ENCODE measurements around the gene EIF4E2.

The EIF4E2 gene

DNA sequence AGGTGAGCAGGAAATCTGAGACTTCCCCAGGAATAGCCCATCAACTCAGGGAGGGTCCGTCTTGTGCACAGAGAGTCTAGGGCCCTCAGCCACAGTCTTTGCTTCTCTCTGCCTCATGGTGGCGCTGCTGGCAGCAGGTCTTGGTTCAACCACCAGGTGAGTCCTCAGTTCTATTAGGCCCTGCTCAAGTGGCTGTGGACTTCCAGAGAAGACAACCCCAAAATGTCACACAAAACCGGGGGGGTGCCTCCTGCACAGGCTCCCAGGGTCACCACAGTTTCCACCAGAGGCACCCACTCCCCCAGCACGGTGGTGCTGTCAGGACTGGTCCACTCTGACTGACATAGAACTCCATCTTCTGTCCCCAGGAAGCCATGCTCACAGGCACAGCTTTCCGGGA lies 13.4 kb upstream of the EIF4E2 start:
- no peak for DNase-seq (ENCODE audit: low read depth in 2 of 2)

DNA sequence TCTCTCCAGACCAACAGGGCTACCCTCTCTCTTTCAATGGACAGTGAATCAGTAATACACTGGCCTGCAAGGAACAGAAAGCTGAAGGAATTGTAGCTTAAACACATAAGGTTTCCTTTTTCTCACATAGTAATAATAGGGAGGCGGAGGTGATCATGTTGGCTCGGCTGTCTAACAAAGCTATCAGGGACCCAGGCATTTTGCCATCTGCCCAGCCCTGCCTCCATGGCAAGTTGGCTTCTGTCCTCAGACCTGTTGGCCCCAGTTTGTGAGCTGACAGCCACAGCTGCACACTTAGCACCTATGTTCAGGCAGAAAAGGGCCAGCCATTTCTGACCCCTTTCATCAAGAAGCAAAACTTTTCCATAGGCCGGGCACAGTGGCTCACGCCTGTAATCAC lies 13.0 kb upstream of the EIF4E2 start:
- no peak for DNase-seq (ENCODE audit: low read depth in 2 of 2)

DNA sequence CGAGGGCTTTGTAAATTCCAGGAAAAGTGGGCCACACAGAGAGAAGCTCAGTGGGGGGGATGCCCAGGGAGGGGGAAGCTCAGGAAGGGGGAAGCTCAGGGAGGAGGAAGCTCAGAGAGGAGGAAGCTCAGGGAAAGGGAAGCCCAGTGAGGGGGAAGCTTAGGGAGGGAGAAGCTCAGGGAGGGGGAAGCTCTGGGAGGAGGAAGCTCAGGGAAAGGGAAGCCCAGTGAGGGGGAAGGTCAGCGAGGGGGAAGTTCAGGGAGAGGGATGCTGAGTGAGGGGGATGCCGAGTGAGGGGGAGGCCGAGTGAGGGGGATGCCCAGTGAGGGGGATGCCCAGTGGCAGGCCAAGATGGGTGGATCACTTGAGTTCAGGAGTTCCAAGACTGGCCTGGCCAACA lies 11.8 kb upstream of the EIF4E2 start:
- no peak for DNase-seq (ENCODE audit: low read depth in 2 of 2)

DNA sequence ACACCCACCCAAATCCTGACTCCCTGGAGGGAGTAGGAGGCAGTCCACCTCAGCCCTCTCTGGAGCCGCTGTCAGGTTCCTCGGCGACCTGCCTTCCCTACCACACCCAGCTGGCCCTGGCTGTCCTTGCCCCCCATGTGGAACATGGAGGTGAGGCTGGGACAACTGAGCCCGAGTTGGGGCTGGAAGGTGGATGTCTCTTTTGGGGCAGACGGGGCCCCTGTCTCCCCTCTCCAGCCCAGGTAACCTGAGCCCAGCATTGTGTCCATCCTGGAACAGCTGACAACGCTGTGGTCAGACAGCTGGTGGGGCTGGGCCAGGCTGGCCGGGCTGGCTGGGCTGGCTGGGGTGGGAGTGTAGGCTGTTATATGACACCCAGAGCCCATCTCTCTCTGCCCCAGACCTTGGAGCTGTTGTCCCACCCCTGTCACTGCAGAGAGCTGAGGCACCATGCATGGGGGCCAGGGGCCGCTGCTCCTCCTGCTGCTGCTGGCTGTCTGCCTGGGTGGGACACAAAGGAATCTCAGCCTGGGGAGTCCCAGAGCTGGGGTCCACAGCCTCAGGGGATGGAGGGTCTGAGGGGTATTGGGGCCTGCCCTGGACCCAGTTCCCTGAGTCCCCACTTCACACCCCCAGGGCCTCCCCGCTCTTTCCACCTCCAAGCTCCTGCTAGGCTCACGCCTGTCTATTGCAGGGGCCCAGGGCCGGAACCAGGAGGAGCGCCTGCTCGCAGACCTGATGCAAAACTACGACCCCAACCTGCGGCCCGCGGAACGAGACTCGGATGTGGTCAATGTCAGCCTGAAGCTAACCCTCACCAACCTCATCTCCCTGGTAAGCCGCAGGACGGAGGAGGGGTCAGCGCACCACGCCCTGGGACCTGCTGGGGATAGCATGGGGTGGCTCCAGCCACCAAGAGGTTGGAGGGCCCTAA lies 10.9 kb upstream of the EIF4E2 start, which contains the start of gene CHRNG:
Gene CHRNG, plus strand, starts transcription at position 395 of the 934 bp plus-strand sequence. Its CDS starts 56 bp downstream, at position 451.
- DNase-seq (ENCODE audit: low read depth in 2 of 2): no peak

DNA sequence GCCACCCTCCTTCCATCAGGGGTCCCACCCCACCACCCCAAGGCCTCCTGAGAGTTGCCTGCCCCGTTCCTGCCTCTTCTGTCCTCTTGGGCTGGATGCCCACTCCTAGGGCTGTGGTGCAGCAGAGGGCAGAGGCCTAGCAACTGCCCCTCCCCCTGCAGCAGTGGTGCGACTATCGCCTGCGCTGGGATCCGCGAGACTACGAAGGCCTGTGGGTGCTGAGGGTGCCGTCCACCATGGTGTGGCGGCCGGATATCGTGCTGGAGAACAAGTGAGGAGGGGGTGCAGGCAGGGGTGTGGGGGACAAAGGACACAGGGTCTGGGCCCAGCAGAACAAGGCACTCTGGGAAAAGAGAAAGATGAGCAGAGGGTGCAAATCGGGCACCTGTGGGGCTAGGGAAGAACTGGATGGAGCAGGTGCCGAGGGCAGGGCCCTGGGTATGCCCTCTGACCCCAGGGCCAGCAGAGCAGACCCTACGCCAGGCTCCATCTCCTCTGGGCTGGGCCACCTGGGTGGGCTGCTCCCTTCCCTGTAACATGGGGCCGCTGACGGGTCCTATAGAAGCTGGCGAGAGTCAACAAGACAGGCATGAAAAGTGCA lies 9.9 kb upstream of the EIF4E2 start:
- DNase-seq (ENCODE audit: low read depth in 2 of 2): no peak

DNA sequence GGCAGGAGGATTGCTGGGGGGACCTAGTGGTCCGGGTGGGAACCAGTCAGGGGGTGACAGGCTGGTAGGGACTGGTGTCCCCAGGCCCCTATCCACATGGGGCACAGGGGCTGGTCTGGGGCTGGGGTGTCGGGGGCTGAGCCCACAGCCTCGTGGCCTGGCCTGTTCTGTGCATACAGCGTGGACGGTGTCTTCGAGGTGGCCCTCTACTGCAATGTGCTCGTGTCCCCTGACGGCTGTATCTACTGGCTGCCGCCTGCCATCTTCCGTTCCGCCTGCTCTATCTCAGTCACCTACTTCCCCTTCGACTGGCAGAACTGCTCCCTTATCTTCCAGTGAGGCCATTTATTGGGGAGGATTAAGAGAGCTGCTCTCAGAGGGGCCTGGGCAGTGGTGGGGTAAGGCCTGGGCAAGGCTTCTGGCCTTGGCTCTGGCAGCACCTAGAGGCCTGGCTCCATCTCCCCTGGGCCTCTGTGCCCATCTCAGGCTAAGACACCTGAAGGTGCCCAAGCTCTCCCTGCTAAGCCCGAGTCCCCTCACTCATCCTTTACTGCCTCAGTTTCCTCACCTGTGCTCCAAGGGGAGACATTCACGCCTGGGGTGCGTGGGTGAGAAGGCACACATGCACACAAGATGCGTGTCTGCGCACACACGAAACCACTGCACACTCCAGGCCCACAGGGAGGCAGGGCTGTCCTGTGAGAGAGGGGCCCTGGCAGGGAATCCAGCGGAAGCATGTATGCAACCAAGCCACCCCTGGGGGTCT lies 9.1 kb upstream of the EIF4E2 start:
- DNase-seq (ENCODE audit: low read depth in 2 of 2): no peak

DNA sequence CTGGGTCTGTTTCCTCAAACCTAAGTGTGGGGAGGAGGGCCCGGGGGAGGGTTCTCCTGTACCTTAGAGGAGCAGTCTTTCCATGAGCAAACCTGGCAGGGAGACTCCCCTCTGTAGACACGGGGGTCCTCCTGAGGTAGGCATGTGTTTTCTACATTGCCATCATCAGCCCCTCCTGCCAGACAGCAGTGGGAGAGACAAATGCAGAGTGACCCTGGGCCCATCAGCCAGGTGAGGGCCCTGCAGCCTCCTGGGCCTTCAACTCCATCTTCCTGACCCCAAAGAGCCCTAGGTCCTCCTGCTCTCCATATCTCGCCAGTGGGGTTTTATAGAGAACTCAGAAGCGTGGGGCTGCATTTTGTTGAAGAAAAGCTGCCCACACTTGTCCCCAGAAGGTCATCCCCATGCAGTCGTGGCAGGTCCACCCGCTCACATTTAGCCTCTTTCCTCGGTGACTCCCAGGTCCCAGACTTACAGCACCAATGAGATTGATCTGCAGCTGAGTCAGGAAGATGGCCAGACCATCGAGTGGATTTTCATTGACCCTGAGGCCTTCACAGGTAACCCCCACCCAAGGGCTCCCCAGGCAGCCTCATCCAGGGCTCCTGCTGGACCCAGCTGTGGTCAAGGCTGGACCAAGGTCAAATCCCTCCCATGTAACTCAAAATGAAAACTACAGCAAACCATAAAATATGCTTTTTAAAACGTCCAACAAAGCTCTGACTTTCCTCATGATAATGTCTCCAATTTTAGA lies 8.4 kb upstream of the EIF4E2 start:
- DNase-seq (ENCODE audit: low read depth in 2 of 2): no peak

DNA sequence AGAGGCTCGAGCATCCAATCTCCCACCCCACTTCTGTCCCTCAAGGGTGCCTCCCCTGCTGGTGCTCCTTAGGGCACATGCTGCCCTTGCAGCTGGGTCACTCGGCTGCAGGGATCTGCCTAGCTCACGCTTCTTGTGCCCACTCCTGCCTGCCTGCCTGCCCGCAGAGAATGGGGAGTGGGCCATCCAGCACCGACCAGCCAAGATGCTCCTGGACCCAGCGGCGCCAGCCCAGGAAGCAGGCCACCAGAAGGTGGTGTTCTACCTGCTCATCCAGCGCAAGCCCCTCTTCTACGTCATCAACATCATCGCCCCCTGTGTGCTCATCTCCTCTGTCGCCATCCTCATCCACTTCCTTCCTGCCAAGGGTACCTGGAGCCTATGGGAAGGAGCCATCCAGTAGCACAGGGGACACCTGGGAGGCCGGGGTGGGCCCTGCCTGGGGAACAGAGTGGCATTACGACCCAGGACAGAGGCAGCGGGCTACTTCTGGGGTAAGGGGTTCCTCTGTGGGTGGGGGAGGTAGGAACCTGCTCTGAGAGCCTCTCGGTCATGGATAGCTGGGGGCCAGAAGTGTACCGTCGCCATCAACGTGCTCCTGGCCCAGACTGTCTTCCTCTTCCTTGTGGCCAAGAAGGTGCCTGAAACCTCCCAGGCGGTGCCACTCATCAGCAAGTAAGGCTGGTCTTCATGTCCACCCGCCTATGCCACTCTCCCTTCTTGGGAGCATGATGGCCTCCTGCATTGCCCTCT lies 7.6 kb upstream of the EIF4E2 start:
- DNase-seq (ENCODE audit: low read depth in 2 of 2): no peak

DNA sequence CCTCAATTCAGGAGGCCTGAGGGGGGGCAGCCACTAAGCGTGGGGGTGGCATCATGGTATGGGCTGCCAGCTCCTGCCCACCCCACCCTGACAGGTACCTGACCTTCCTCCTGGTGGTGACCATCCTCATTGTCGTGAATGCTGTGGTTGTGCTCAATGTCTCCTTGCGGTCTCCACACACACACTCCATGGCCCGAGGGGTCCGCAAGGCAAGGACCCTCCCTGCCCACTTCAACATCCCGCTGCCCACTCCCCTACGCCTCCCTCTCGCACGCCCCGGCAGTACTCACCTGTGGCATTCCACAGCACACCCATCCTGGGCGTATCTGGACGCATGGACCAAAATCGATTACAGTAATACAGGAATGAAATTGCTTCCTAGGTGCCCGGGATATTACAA lies 7.0 kb upstream of the EIF4E2 start:
- DNase-seq (ENCODE audit: low read depth in 2 of 2): no peak

DNA sequence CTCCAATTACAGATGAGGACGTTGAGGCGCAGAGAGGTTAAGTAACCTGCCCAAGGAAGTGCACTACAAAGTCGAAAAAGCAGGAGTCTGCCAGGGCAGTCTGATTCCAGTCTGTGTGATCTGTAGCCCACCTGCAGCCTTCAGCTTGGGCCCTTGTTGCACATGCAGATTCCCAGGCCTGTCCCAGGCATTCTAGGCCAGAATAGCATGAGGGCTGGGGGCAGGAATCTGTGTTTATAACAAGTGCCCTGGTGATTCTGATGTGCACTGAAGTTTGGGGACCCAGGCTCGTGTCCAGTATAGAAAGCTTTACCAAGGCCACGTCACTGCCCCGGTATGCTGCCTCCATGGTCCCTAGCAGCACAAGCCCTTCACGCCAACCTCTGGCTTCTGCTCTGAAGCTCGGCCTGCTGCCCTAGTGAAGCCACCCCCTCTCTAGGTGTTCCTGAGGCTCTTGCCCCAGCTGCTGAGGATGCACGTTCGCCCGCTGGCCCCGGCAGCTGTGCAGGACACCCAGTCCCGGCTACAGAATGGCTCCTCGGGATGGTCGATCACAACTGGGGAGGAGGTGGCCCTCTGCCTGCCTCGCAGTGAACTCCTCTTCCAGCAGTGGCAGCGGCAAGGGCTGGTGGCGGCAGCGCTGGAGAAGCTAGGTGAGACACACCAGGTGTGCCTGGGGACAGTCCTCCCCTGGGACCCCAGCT lies 6.4 kb upstream of the EIF4E2 start:
- DNase-seq (ENCODE audit: low read depth in 2 of 2): no peak

DNA sequence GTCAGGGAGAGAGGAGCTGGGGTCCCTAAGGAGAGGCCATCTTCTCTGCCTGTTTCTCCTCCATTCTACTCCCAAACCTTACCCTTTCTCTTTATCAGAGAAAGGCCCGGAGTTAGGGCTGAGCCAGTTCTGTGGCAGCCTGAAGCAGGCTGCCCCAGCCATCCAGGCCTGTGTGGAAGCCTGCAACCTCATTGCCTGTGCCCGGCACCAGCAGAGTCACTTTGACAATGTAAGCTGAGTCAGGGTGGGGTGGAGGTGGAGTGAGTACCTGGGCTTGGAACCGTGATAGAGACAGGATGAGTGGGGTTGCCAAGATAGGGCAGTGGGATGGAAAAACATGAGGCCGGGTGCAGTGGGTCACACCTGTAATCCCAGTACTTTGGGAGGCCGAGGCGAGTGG lies 5.8 kb upstream of the EIF4E2 start:
- no peak for DNase-seq (ENCODE audit: low read depth in 2 of 2)

DNA sequence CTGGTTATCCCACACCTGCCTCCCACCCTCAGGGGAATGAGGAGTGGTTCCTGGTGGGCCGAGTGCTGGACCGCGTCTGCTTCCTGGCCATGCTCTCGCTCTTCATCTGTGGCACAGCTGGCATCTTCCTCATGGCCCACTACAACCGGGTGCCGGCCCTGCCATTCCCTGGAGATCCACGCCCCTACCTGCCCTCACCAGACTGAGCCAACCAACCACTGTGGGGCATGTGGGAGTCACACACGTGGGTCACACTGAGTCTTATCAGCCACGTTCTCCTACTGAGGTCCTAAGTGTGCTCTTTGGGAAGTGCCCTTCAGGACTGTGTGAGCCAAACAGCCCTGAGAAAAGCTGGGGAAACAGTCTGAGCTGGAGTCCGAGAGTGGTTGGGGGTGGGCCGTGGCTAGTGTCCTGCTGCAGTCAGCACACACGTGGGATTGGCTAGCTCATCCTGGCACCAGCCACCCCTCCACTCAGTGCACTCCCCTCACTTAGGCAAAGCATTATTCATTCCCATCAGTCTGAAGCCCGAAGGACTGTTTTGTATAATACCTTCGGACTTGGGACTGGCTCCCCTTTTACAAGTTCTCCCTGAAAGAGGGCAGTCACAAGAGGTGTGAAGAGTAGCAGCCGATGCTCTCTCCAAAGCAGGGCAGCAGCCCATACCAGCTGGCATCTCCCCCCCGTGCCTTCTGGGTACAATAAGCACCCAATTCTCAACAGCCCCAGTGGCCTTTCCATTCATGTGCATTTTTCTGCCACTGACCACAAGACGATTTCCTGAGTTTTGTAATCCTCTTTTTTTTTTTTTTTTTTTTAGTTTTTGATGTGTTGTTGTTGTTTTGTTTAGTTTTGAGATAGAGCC lies 4.7 kb upstream of the EIF4E2 start:
- no peak for DNase-seq (ENCODE audit: low read depth in 2 of 2)

DNA sequence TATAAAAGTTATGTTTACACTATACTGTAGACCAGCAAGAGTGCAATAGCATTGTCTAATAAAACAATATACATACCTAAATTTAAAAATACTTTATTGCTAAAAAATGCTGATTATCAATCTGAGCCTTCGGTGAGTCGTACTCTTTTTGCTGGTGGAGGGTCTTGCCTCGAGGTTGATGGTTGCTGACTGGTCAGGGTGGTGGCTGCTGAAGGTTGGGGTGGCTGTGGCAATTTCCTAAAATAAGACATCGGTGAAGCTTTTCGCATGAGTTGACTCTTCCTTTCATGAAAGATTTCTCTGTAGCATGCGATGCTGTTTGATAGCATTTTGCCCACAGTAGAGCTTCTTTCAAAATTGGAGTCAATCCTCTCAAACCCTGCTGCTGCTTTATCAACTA lies 2.5 kb upstream of the EIF4E2 start:
- no peak for DNase-seq (ENCODE audit: low read depth in 2 of 2)

DNA sequence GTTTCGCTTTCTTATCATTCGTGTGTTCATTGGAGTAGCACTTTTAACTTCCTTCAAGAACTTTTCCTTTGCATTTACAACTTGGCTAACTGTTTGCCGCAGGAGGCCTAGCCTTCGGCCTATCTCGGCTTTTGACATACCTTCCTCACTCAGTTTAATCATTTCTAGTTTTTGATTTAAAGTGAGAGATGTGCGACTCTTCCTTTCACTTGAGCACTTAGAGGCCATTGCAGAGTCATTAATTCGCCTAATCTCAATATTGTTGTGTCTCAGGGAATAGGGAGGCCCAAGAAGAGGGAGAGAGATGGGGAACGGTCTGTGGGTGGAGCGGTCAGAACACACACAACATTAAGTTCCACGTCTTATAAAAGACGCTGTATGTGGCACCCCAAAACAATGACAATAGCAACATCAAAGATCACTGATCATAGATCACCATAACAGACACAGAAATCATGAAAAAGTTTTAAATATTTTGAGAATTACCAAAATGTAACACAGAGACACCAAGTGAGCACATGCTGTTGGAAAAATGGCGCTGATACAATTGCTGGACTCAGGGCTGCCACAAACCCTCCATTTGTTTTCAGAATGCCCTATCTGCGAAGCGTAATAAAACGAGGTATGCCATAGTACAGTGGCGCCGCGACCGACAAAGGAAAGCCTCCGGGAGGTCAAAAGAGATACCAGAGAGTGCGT lies 685 bp upstream of the EIF4E2 start:
- DNase-seq (ENCODE audit: low read depth in 2 of 2): no peak

DNA sequence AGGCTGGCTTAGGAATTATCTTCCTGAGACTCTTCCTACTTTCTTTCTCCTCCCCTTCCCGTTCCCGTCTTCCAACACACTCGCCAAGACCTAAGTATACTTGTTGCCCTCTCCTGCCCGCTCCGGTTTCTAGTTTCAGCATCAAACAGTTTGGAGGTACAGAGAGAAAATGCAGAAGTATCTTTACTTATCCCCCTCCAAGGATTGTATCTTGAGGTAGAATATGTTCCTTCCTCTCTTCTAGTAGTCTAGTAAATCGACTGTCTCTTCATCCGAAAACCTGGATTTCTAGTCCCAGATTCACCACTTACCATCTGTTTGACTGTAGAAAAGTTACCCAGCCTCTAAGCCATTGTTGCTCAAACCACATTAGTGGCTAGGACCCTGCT lies 755 bp downstream of the EIF4E2 start:
- no peak for DNase-seq (ENCODE audit: low read depth in 2 of 2)

DNA sequence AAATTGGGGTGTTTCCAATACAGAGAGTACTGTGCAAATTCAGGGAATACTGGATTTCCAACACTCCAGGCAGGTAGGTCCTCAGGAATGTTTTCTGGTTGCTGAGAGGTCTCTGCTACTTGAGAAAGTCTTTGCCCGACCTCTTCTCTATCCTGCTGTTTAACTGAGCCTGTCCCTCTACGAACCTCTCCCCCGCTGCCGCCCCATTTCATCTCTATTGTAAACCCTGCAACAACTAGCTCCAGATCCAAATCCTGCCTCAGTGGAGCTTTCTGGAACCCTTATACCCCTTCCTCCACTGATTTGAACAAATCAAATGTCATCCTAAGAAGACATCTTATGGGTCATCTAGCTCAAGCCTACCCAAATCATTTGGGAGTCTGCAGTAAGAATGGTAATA lies 1.3 kb downstream of the EIF4E2 start:
- DNase-seq (ENCODE audit: low read depth in 2 of 2): no peak

DNA sequence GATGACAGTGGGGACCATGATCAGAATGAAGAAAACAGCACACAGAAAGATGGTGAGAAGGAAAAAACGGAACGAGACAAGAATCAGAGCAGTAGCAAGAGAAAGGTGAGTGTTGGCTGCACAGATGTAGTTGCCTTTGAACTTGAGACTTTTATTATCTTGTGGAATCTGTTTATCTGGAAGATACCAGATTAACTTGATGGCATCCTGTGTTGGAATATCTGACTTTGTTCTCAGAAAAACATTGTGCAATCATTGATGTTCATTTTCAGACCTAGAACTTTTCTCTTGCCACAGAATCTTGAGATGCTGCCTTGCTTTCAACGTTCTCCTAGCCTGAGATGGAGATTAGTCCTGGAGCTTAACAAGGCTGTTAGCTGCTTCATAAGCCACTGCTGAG lies 5.9 kb downstream of the EIF4E2 start:
- no peak for DNase-seq (ENCODE audit: low read depth in 2 of 2)

DNA sequence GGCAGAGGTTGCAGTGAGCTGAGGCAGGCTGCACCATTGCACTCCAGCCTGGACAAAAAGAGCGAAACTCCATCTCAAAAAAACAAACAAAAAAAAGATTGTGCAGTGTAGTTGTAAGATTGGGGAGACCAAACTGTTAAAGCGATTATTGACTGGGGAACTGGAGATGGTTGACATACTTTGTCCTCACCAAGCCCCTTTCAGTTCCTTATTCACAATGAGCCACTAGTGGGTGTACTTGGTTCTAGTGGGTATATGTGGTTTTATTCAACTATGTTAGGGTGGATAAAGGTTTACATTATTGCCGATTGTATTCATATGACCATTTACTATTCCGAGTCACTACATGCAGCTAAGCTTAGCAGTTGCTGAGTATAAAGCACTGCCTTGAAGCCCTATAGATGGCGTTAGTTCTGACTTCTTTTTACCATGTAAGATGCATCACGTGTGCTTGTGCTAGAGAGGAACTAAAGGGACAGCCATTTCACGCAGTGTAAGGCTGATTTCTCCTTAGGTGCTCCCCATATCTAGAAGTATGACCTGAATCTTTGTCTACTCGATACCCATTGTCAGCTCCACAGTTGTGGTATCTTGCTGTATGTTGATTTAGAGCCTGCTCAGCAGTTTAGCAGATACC lies 12.1 kb downstream of the EIF4E2 start:
- no peak for DNase-seq (ENCODE audit: low read depth in 2 of 2)

All from fibroblast of skin of left biceps (primary cell).